DOHH2 (cell line): Measurements from ENCODE around the gene CNTNAP2.

Experiments used
- H3F3A ChIP-seq: fragments of 200-600 bp; sonication (generic), shearing (Covaris generic); 2 replicates; pipeline ENCODE4 v1.6.0; 2016; ENCODE audit warnings: antibody characterized with exemption, mild to moderate bottlenecking; ENCODE audit not compliant: control insufficient read depth, insufficient read depth
- H3K27ac ChIP-seq: fragments of 200-600 bp; sonication (generic); 2 replicates; pipeline ENCODE4 v1.5.1; 2014; ENCODE audit warnings: low read depth, mild to moderate bottlenecking, low read length, moderate library complexity
- H3K27me3 ChIP-seq: fragments of 200-600 bp; sonication (generic); 2 replicates; pipeline ENCODE4 v1.6.1; 2014; ENCODE audit warnings: mild to moderate bottlenecking, low read length, mixed read lengths; ENCODE audit not compliant: control insufficient read depth
- H3K36me3 ChIP-seq: fragments of 200-600 bp; sonication (generic); 2 replicates; pipeline ENCODE4 v1.6.1; 2014; ENCODE audit warnings: mild to moderate bottlenecking, low read length, moderate library complexity, mixed read lengths; ENCODE audit not compliant: control insufficient read depth
- H3K4me1 ChIP-seq: fragments of 200-600 bp; sonication (generic); 2 replicates; pipeline ENCODE4 v1.6.1; 2014; ENCODE audit warnings: mild to moderate bottlenecking, low read length, mixed read lengths; ENCODE audit not compliant: control insufficient read depth
- H3K4me2 ChIP-seq: fragments of 200-600 bp; sonication (generic); 2 replicates; pipeline ENCODE4 v1.6.0; 2014; ENCODE audit warnings: mild to moderate bottlenecking, low read length, moderate library complexity
- H3K4me3 ChIP-seq: fragments of 200-600 bp; sonication (generic); 2 replicates; pipeline ENCODE4 v1.5.1; 2014; ENCODE audit warnings: mild to moderate bottlenecking, low read length, mixed read lengths
- H3K79me2 ChIP-seq: fragments of 200-600 bp; sonication (generic); 2 replicates; pipeline ENCODE4 v1.6.1; 2014; ENCODE audit warnings: mild to moderate bottlenecking, low read length, mixed read lengths; ENCODE audit not compliant: control insufficient read depth
- H3K9me2 ChIP-seq: fragments of 200-600 bp; sonication (generic); replicated peaks from 2 replicates; pipeline ENCODE4 v1.6.1; 2014; ENCODE audit warnings: mild to moderate bottlenecking, low read length, mixed read lengths; ENCODE audit not compliant: control insufficient read depth
- H3K9me3 ChIP-seq: fragments of 200-600 bp; sonication (generic); 2 replicates; pipeline ENCODE4 v1.6.1; 2014; ENCODE audit warnings: antibody characterized with exemption, low read length, mixed read lengths; ENCODE audit not compliant: control insufficient read depth, insufficient read depth
- H4K20me1 ChIP-seq: fragments of 200-600 bp; sonication (generic); 2 replicates; pipeline ENCODE4 v1.6.0; 2014; ENCODE audit warnings: low read depth, mild to moderate bottlenecking, antibody characterized with exemption, low read length, moderate library complexity; ENCODE audit not compliant: control insufficient read depth, insufficient read depth
- CTCF ChIP-seq: fragments of 200-600 bp; sonication (generic); IDR thresholded peaks from one replicate; pipeline ENCODE4 v1.5.1; 2014; ENCODE audit warnings: antibody characterized with exemption, mild to moderate bottlenecking, low read depth, low read length; ENCODE audit not compliant: poor library complexity, severe bottlenecking
- EZH2phosphoT487 ChIP-seq: fragments of 200-600 bp; sonication (generic); IDR thresholded peaks from 2 replicates; pipeline ENCODE4 v1.6.1; 2017; ENCODE audit warnings: borderline replicate concordance, mild to moderate bottlenecking, antibody characterized with exemption, low read length, moderate library complexity, mixed read lengths

The CNTNAP2 gene

GRCh38 chr7:147197006-147197405, 1080.4 kb downstream of the CNTNAP2 start:
- Histone ChIP-seq H3K4me2 (no peak overlapping the region), H3K9me2 (no peaks in the 10 kb centered on the region), H3K36me3 (no peaks in the 10 kb centered on the region), H3K27me3 (no peaks in the 10 kb centered on the region), H3K9me3 (peaks cover 2% of the 10 kb centered on the region; the same call in 1 of the 2 replicates), H4K20me1 (no peaks in the 10 kb centered on the region), H3K79me2 (no peaks in the 10 kb centered on the region), H3K4me1 (no peaks in the 10 kb centered on the region), H3K27ac (no peak overlapping the region), H3F3A (no peaks in the 10 kb centered on the region), H3K4me3 (no peak overlapping the region)
- TF ChIP-seq CTCF (no peak), EZH2phosphoT487 (no peak)

GRCh38 chr7:147199868-147200267, 1083.3 kb downstream of the CNTNAP2 start:
- Histone ChIP-seq H3K9me2 (no peaks in the 10 kb centered on the region), H4K20me1 (no peaks in the 10 kb centered on the region), H3K27me3 (no peaks in the 10 kb centered on the region), H3K4me3 (no peak overlapping the region), H3K4me2 (no peak overlapping the region), H3K79me2 (no peaks in the 10 kb centered on the region), H3F3A (no peaks in the 10 kb centered on the region), H3K4me1 (no peaks in the 10 kb centered on the region), H3K36me3 (no peaks in the 10 kb centered on the region), H3K27ac (no peak overlapping the region), H3K9me3 (peaks cover 2% of the 10 kb centered on the region; the same call in 1 of the 2 replicates)
- TF ChIP-seq CTCF (no peak), EZH2phosphoT487 (no peak)

GRCh38 chr7:147207988-147208387, 1091.4 kb downstream of the CNTNAP2 start:
- Histone ChIP-seq H3K79me2 (no peaks in the 10 kb centered on the region), H3K4me1 (no peaks in the 10 kb centered on the region), H3F3A (no peaks in the 10 kb centered on the region), H3K4me2 (no peak overlapping the region), H3K27ac (no peak overlapping the region), H4K20me1 (no peaks in the 10 kb centered on the region), H3K36me3 (no peaks in the 10 kb centered on the region), H3K9me3 (no peaks in the 10 kb centered on the region), H3K4me3 (no peak overlapping the region), H3K9me2 (no peaks in the 10 kb centered on the region), H3K27me3 (no peaks in the 10 kb centered on the region)
- TF ChIP-seq EZH2phosphoT487 (no peak), CTCF (no peak)

GRCh38 chr7:147231275-147231674, 1114.7 kb downstream of the CNTNAP2 start:
- no peaks in the 10 kb centered on the region for H3K36me3 ChIP-seq
- no peak overlapping the region for H3K4me3 ChIP-seq
- H3K79me2 ChIP-seq = no peaks in the 10 kb centered on the region
- H3F3A ChIP-seq = no peaks in the 10 kb centered on the region
- H3K9me2 ChIP-seq = no peaks in the 10 kb centered on the region
- no peaks in the 10 kb centered on the region for H3K9me3 ChIP-seq
- H3K27ac ChIP-seq = no peak overlapping the region
- H4K20me1 ChIP-seq = no peaks in the 10 kb centered on the region
- no peak overlapping the region for H3K4me2 ChIP-seq
- H3K4me1 ChIP-seq = no peaks in the 10 kb centered on the region
- TF ChIP-seq EZH2phosphoT487 (no peak), CTCF (no peak)
- no peaks in the 10 kb centered on the region for H3K27me3 ChIP-seq
